Progenitor cell of endocrine pancreas (in vitro differentiated cells): ENCODE data around the gene STX4. TPM values are rescaled to one million over a fixed set of nuclear protein-coding genes. Genes with fewer than 3 reads are reported as not detected.

Experiments
- DNase-seq: peaks from one replicate; pipeline ENCODE4 v3.0.0; 2021; ENCODE audit warnings: low spot score; ENCODE audit not compliant: unreplicated experiment
- H3K27ac Mint-ChIP-seq: 2 replicates; pipeline ENCODE4 v1.8.0; 2021; ENCODE audit warnings: mild to moderate bottlenecking, moderate library complexity, mixed read lengths
- H3K27me3 Mint-ChIP-seq: 2 replicates; pipeline ENCODE4 v1.8.0; 2021; ENCODE audit warnings: mixed read lengths
- H3K36me3 Mint-ChIP-seq: 2 replicates; pipeline ENCODE4 v1.8.0; 2022; ENCODE audit warnings: mixed read lengths; ENCODE audit not compliant: insufficient read depth
- H3K4me1 Mint-ChIP-seq: 2 replicates; pipeline ENCODE4 v1.8.0; 2021; ENCODE audit warnings: low read depth, mixed read lengths
- H3K4me3 Mint-ChIP-seq: 2 replicates; pipeline ENCODE4 v1.8.0; 2021; ENCODE audit warnings: low read depth, mild to moderate bottlenecking, moderate library complexity, mixed read lengths
- H3K9me3 Mint-ChIP-seq: 2 replicates; pipeline ENCODE4 v1.8.0; 2021; ENCODE audit warnings: low read depth, mixed read lengths
- total RNA-seq: library from RNA; stranded (reverse); gene quantifications from 2 replicates; pipeline ENCODE4 v1.2.1, GENCODE V29; 2021
- TF ChIP-seq, protein P1 (sequence below): fragments of 200-600 bp; sonication (generic); IDR thresholded peaks from one replicate; pipeline ENCODE4 v1.5.0; 2021; ENCODE audit warnings: antibody characterized with exemption, mild to moderate bottlenecking; ENCODE audit not compliant: unreplicated experiment

The STX4 gene
- total RNA-seq, 1 donor from 2014 or later = 50.3 TPM

DNA sequence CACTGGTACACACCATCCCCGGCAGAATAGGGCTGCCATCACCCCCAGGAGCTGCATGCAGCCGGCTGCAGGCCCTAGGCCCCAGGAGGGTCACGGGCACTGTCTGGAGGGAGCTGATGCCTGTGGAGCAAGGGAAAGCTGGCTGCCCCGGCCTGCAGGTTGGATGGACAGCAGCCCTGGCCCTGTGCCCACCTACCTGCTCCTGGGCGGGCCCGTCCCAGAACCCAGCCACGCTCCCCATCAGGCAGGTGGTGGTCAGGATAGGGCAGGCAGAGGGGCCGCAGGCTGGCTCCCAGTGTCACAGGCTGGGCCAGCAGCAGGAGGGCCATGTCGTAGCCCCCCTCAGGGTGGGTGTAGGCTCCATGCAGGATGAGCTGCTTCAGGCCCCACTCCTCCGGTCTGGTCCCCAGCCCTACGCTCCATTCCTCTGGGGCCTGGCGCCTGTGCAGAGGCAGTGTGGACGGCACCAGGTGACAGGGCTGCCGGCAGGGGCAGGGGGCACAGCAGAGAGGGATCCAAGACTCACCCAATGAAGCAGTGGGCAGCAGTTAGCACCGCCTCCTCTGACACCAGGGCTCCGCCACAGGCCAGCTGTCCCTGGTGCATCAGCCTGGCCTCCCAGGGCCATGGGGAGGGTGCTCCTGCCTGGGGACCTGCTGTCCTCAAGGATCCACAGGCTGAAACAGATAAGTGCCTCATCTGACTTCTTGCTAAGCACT is 51.4 kb downstream of the STX4 start:
- H3K27ac Mint-ChIP-seq = no peak overlapping the region
- H3K36me3 Mint-ChIP-seq = no peaks in the 10 kb centered on the region
- no peak for DNase-seq
- no peaks in the 10 kb centered on the region for H3K4me1 Mint-ChIP-seq
- H3K27me3 Mint-ChIP-seq = no peaks in the 10 kb centered on the region
- no peak overlapping the region for H3K4me3 Mint-ChIP-seq
- no peaks in the 10 kb centered on the region for H3K9me3 Mint-ChIP-seq
- TF ChIP-seq, protein P1, sequence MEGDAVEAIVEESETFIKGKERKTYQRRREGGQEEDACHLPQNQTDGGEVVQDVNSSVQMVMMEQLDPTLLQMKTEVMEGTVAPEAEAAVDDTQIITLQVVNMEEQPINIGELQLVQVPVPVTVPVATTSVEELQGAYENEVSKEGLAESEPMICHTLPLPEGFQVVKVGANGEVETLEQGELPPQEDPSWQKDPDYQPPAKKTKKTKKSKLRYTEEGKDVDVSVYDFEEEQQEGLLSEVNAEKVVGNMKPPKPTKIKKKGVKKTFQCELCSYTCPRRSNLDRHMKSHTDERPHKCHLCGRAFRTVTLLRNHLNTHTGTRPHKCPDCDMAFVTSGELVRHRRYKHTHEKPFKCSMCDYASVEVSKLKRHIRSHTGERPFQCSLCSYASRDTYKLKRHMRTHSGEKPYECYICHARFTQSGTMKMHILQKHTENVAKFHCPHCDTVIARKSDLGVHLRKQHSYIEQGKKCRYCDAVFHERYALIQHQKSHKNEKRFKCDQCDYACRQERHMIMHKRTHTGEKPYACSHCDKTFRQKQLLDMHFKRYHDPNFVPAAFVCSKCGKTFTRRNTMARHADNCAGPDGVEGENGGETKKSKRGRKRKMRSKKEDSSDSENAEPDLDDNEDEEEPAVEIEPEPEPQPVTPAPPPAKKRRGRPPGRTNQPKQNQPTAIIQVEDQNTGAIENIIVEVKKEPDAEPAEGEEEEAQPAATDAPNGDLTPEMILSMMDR = no peak

DNA sequence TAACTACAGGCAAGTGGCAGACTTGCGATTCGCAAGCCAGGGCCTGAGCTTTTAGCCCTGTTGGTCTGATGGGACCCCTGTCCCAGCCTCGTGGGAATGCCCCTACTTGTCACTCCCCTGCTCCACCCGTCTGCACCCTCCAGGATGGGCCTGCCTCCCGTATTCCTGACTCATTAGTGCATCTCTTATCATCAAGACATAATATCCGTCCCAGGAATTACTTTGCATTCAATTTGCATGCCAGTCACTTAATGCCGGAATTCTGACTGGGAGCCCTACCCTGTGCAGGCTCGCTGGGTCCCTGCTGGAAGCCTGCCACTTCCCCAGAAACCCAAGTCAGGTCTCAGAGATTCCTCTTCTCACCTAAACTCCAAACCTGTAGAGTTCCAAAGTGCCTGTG is 52.1 kb downstream of the STX4 start:
- Mint-ChIP-seq H3K4me1 (no peaks in the 10 kb centered on the region), H3K27ac (no peak overlapping the region), H3K36me3 (no peaks in the 10 kb centered on the region), H3K27me3 (no peaks in the 10 kb centered on the region), H3K4me3 (no peak overlapping the region), H3K9me3 (no peaks in the 10 kb centered on the region)
- TF ChIP-seq, protein P1 = no peak
- DNase-seq = no peak

DNA sequence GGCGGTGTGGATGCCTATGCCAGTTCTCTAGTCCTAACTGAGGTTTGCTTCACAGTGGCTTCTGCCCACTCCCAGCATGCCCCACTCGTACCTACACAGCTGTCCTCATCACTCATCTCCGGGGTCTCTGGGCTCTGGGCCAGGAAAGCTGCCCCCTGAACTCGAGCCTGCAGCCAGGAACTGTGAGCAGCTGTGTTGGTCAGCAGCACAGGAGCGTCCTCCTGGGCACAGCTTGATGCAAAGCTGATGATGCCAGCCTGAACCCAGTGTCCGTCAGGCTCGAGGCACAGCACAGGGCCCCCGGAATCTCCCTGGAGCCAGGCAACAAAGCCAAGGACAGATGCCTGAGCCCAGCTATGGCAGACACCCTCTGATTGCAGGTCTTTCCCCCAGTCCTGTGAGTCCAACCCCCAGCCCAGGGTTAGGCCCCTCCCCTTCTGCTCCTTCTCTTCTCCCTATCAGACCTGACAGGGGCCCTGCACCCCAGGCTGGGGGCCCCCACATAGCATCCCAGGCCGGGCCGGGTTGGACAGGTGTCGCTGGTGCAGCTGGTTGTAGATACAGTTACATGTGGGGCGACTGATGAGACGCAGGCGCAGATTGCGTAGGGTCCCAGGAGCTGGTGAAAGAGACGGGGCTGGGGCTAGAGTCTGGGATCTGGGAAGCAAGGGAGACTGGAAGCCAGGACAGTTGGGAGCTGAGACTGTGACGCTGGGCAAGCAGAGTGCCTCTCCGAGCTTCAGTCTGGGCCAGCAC is 52.7 kb downstream of the STX4 start:
- no peak overlapping the region for H3K4me3 Mint-ChIP-seq

DNA sequence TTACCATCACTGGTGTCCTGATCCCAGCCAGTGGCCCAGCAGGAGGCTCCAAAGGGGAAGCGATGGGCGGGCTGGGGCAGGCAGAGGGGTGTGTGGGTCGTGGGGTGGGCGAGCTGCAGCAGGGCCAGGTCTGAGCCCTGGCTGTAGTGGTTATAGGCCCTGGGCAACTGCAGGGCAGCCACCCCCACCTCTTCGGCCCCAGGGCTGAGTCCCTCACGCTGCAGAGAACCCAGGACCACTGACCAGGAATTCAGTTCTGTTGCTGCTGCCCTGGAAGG is 53.2 kb downstream of the STX4 start:
- TF ChIP-seq, protein P1 = no peak
- H3K9me3 Mint-ChIP-seq = no peaks in the 10 kb centered on the region
- no peak overlapping the region for H3K4me3 Mint-ChIP-seq
- no peaks in the 10 kb centered on the region for H3K27me3 Mint-ChIP-seq
- no peaks in the 10 kb centered on the region for H3K36me3 Mint-ChIP-seq
- H3K4me1 Mint-ChIP-seq = no peaks in the 10 kb centered on the region
- H3K27ac Mint-ChIP-seq = no peak overlapping the region
- no peak for DNase-seq

More for the DNA sequence above, 52.7 kb downstream of the STX4 start:
- H3K27ac Mint-ChIP-seq = peak overlapping the region; percentile 33
- H3K27me3 Mint-ChIP-seq = no peaks in the 10 kb centered on the region
- no peaks in the 10 kb centered on the region for H3K4me1 Mint-ChIP-seq
- no peak for DNase-seq
- no peaks in the 10 kb centered on the region for H3K36me3 Mint-ChIP-seq
- H3K9me3 Mint-ChIP-seq = no peaks in the 10 kb centered on the region
- TF ChIP-seq, protein P1 = no peak

DNA sequence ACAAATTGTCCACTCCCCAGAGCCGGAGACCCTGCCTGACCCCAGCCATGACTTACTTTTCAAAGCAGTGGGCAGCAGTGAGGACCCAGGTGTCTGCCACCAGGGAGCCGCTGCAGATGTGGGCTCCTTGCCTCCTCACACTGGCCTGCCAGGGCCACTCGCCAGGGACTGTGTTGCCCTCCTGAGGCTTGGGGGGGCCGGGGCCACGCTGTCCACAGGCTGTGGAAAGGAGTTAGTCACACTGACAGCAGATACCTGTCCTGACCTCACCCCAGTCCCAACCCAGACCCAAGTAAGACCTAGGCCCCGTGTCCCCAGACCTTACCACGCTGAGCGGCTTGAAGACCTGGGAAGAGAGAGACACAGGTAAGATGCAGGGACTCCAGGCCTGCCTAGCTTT is 54.1 kb downstream of the STX4 start:
- Mint-ChIP-seq H3K4me1 (no peaks in the 10 kb centered on the region), H3K36me3 (no peaks in the 10 kb centered on the region), H3K9me3 (no peaks in the 10 kb centered on the region), H3K27ac (no peak overlapping the region), H3K4me3 (no peak overlapping the region), H3K27me3 (no peaks in the 10 kb centered on the region)
- DNase-seq = no peak
- TF ChIP-seq, protein P1 = no peak
